GM21723 (cell line): Measurements from ENCODE around the gene ALKAL2.
"Not testable (repeated sequence)": the region's sequence is repeated elsewhere in the genome, so short reads cannot be mapped to it uniquely, and the experiment has no call there.

Experiments
- ATAC-seq: cut with Tn5 transposase; IDR thresholded peaks from one replicate; pipeline ENCODE4 v1.9.1; 2021; ENCODE audit warnings: mild to moderate bottlenecking, moderate library complexity; ENCODE audit not compliant: unreplicated experiment

The ALKAL2 gene, protein sequence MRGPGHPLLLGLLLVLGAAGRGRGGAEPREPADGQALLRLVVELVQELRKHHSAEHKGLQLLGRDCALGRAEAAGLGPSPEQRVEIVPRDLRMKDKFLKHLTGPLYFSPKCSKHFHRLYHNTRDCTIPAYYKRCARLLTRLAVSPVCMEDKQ

GRCh38 chr2:287911-288757 is at the start of gene ALKAL2:
Gene ALKAL2 (minus strand): TSS chr2:288091. CDS start chr2:287835, 256 bp downstream.
- ATAC-seq: no peak

DNA sequence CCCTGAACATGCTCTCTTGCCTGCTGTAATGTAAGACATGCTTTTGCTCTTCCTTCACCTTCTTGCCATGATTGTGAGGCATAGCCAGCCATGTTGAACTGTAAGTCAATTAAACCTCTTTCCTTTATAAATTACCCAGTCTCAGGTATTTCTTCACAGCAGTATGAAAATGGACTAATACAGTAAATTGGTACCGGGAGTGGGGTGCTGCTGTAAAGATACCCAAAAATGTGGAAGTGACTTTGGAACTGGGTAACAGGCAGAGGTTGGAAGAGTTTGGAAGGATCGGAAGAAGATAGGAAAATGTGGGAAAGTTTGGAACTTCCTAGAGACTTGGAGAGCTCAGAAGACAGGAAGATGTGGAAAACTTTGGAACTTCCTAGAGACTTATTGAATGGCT is 49.1 kb upstream of the ALKAL2 start:
- ATAC-seq: not testable (repeated sequence)

- no peak for ATAC-seq
Measured at GRCh38 chr2:336360-336759, 48.5 kb upstream of the ALKAL2 start.

DNA sequence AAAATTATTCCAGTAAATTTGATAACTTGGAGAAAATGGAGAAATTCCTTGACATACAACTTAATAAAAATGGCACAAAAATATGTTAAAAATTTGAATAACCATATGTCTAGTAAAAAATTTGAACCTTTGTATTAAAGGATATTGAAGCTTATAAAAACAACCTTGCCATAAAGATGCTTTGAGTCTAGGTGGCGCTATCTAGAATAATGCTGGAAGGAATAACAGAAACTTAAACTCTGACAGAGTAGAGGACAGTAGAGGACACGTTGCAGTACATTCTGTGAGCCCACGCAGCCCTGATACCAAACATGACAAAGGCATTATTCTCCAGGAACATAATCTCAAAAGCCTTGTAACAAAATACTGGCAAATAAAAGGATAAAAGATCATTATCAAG is 44.7 kb upstream of the ALKAL2 start:
- ATAC-seq: no peak

DNA sequence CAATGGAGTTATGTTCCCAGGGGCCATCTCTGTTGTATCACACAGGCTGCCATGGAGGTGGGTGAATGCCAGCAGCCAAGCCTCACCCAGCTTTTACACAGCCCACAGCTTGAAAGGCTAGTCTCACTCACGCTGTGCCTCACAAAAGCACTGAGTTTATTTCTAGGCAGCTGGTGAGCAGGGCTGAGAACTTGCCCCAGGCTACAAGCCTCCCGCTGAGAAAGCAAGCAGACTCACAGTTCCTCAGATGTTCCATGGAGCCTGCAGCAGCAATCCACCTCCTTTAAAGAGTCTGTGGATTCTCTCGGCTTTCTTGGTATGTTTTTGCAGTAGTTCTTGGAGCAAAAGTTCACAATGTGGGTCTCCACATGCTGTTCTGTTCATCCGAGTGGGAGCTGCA is 40.9 kb upstream of the ALKAL2 start:
- ATAC-seq: no peak

- ATAC-seq: no peak
Measured at GRCh38 chr2:323035-323434, 35.1 kb upstream of the ALKAL2 start.

GRCh38 chr2:322326-322725 is 34.4 kb upstream of the ALKAL2 start:
- no peak for ATAC-seq

DNA sequence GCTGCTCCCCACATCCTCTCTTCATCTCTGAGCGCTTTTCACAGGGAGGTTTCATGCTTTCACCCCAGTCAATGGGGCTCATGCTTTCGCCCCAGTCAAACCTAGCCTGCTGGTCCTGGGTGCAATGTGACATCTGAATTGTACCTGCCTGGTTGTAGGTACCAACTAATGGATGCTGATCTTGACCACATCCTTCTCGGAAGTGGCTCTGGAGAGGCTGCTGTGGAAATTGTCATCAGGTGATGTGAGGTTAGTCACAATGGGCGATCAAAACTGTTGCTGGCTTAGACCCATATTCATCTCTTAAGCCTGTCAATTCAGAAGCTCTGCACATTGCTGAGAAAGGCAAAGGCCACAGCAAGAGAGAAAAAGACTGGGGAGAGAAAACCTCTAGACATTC is 32.7 kb upstream of the ALKAL2 start:
- no peak for ATAC-seq

DNA sequence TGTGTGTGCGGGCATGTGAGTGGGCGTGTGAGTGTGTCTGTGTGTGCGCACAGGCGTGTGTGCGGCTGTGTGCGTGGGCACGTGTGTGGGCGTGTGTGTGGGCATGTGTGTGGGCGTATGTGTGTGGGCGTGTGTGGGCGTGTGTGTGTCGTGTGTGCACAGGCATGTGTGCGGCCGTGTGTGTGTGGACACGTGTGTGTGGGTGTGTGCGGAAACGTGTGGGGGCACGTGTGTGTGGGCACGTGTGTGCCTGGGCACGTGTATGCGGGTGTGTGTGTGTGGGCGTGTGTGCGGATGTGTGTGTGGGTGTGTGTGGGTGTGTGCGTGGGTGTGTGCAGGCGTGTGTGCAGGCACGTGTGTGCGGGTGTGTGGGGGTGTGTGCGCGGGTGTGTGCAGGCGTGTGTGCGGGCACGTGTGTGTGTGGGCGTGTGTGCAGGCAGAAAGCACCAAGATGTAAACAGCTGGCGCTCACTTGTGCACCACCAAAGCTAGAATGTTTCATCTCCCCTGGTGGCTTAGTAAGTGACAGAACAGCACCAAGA is 31.2 kb upstream of the ALKAL2 start:
- ATAC-seq: no peak

DNA sequence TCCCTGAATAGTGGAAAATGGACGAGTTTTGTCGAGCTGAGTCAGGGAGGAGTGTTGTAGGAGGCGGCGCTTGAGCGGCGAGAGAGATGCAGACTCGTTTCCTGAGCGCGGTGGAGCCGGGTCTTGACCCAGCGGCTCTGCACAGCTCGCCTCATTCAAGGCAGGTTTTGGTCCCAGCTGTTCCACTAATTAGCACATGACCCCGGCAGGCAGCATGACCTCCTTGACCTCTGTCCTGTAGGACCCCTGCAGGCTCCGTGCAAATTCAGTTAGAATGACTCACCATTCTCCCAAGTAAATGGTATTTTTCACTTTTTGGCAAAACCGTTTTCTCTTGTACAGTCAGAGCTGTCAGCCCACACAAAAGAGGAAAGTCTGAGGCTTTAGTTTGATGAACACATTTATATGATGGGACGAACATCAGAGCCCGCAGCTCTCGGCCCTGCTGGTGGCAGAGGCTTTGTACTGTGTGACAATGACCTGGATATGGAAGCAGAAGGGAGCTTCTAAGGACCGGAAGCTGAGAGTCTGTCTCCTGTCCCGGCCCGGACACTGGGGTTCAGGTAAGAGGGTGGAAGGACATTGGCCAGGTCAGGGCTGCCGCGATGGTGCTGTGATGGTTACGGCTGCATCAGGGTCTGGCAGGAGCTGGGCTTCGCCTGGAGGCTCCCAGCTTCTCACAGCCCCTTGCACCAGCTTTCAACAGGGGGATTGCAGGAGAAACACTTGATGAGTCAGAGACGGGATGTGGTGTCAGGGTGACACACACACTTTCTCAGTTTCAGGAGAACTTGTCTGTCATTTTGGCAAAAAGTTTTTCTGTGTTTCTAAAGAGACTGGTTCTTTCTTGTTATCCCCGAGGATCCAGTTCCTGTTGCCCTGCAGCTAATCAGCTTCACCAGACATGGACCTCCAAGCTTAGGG is 29.9 kb upstream of the ALKAL2 start:
- ATAC-seq: no peak

- no peak for ATAC-seq
Measured at GRCh38 chr2:316381-316780, 28.5 kb upstream of the ALKAL2 start.

GRCh38 chr2:315925-316324 is 28.0 kb upstream of the ALKAL2 start:
- not testable (repeated sequence) for ATAC-seq

- no peak for ATAC-seq
Measured at GRCh38 chr2:314561-315336, 26.9 kb upstream of the ALKAL2 start.

- ATAC-seq: no peak
Measured at GRCh38 chr2:313991-314390, 26.1 kb upstream of the ALKAL2 start.

DNA sequence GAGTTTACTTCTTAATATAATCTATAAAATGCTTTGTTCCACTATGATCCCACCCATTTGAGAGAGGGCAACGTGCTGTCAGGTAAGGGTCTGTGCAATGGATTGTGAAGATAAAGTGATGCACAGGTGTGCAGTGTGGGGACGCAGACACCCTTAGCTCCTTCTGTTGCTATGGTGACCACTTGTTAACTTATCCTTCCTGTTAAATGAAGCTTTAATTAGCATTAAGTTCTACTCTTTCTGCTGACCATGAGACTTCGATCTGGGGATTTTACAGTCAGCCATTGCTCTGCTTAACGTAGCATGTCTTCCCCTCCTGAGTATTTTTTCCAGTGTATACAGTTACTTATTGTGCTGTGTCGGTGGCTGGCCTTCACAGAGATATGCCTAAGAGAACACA is 23.1 kb upstream of the ALKAL2 start:
- no peak for ATAC-seq

GRCh38 chr2:309954-310510 is 22.1 kb upstream of the ALKAL2 start:
- ATAC-seq: no peak

DNA sequence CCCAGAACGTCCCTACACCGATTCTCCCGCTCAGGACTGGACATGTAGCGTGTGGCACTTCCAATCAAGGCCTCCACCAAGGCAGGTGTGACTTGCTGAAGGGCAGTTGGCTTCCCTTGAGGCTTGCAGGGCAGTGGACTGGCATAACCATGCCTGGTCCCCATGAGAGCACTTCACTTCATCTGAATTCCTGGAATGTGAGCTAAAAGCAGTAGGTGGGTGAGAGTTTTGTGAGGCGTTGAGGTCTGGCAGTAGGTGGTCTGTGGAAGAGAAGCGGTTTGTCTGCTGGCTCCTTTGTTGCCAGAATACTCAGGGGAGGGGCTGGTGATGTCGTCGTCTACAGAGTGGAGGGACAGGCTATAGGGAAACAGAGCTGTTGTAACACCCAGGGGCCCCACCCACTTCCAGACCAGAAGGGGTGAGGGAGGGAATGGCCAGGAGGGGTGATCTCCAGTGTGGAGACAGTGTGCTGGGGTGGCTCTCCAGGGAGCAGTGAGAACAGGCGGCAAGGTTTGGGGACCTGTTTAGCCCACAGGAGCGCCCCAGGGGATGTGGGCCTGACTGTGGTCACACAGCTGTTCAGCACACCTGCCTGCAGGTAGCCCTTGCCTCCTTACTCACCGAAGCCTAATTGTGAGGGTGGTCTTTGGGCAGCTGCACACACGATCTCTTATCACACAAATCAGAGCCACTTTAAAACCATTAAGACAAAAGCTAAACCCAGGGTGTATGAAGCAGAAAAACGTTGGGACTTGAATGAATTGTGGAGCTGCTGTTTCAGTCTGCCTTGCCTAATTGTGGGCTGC is 21.5 kb upstream of the ALKAL2 start:
- ATAC-seq: no peak

DNA sequence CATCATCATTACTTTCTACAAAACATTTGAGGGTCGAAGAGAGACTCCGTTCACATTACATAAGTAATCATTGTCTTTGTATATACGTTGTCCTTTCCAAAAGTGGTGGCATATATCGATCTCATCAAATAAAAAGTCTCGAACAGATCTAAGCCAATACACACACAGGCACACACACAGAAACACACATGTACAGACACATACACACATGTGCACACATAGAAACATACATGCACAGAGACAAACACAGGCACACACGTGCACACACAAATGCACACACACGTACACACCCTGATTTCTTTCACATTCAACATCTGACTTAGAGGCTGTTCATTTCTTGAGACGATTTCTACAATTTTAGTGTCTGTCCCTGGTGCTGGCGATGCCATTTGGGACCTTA is 17.5 kb upstream of the ALKAL2 start:
- ATAC-seq: no peak

- ATAC-seq: no peak
Measured at GRCh38 chr2:296354-296753, 8.5 kb upstream of the ALKAL2 start.
